Caco-2 (cell line): ENCODE measurements around the gene CHMP5. TPM values are rescaled to one million over a fixed set of nuclear protein-coding genes. Genes with fewer than 3 reads are reported as not detected.

Experiments
- BruUV-seq: library from RNA; stranded (reverse); fragments of 400-500 nt; replicated peaks from 2 replicates; lab custom pipeline; 2021; lab: Mats Ljungman, UMichigan
- CTCF ChIA-PET: fragments of 300-600 bp; sonication (Branson Sonifier 250); formaldehyde crosslinking; loops from one replicate; lab custom pipeline; 2022; ENCODE audit warnings: antibody characterized with exemption; lab: Charles Lee
- POLR2A ChIA-PET: fragments of 300-600 bp; sonication (Branson Sonifier 250); formaldehyde crosslinking; loops from one replicate; lab custom pipeline; 2022; ENCODE audit warnings: antibody characterized with exemption; lab: Charles Lee
- DNase-seq, 2 experiments: peaks; one replicate each; pipeline versions ENCODE4 v3.0.0 to v3.0.0-alpha.2; 2020 to 2022
- H3K27me3 ChIP-seq: replicated peaks from 2 replicates; pipeline ENCODE4 v1.6.0; 2011; ENCODE audit warnings: low read length; ENCODE audit not compliant: control insufficient read depth, insufficient read depth
- H3K36me3 ChIP-seq: 2 replicates; pipeline ENCODE4 v1.5.1; 2011; ENCODE audit warnings: low read length; ENCODE audit not compliant: control insufficient read depth, insufficient read depth
- H3K4me1 ChIP-seq: fragments of 250-450 bp; sonication (Bioruptor Pico); 2 replicates; pipeline ENCODE4 v1.5.1; 2020; ENCODE audit warnings: mild to moderate bottlenecking
- H3K4me3 ChIP-seq: 2 replicates; pipeline ENCODE4 v1.5.1; 2011; ENCODE audit warnings: low read depth, mild to moderate bottlenecking, control low read depth, low read length
- H3K9me3 ChIP-seq: fragments of 250-450 bp; sonication (Bioruptor Pico); 2 replicates; pipeline ENCODE4 v1.5.1; 2020; ENCODE audit warnings: mild to moderate bottlenecking, moderate library complexity
- H3K27ac Mint-ChIP-seq: one replicate; pipeline ENCODE4 v1.8.0; 2022; ENCODE audit warnings: mixed read lengths; ENCODE audit not compliant: unreplicated experiment
- H3K27me3 Mint-ChIP-seq: one replicate; pipeline ENCODE4 v1.8.0; 2022; ENCODE audit warnings: mixed read lengths; ENCODE audit not compliant: insufficient read depth, unreplicated experiment
- H3K36me3 Mint-ChIP-seq: one replicate; pipeline ENCODE4 v1.8.0; 2022; ENCODE audit warnings: mild to moderate bottlenecking, mixed read lengths; ENCODE audit not compliant: insufficient read depth, unreplicated experiment
- H3K4me1 Mint-ChIP-seq: one replicate; pipeline ENCODE4 v1.8.0; 2022; ENCODE audit warnings: low read depth, mixed read lengths; ENCODE audit not compliant: unreplicated experiment
- H3K4me3 Mint-ChIP-seq: one replicate; pipeline ENCODE4 v1.8.0; 2022; ENCODE audit warnings: mild to moderate bottlenecking, moderate library complexity, mixed read lengths; ENCODE audit not compliant: unreplicated experiment
- H3K9me3 Mint-ChIP-seq: one replicate; pipeline ENCODE4 v1.8.0; 2022; ENCODE audit warnings: mixed read lengths; ENCODE audit not compliant: unreplicated experiment
- CTCF ChIP-seq, 2 experiments: fragments of 200-600 bp in 1 of 2; IDR thresholded peaks; 1 replicate in 1 of 2; 2 replicates in 1 of 2; pipeline versions ENCODE4 v1.5.1 to v1.8.0; 2011 to 2022; ENCODE audit warnings: antibody characterized with exemption in 1 of 2, control low read depth in 1 of 2, inconsistent platforms in 1 of 2, low read depth in 1 of 2, low read length in 1 of 2, mild to moderate bottlenecking in 1 of 2, moderate library complexity in 1 of 2; ENCODE audit not compliant: insufficient read depth in 1 of 2, severe bottlenecking in 1 of 2, unreplicated experiment in 1 of 2
- intact Hi-C: fragments of 100-400 bp; cut with micrococcal nuclease; formaldehyde crosslinking; loops from one replicate; pipeline ENCODE4 v1.10.0; 2022; ENCODE audit not compliant: unreplicated experiment
- total RNA-seq: library from RNA; stranded (reverse); gene quantifications from 2 replicates; pipeline ENCODE4 v1.2.3, GENCODE V29; 2022

CHMP5 gene
- total RNA-seq, 1 experiment from 2014 or later = 58.3 TPM

- no peaks in the 10 kb centered on the region for H3K27me3 Mint-ChIP-seq
- no TSS peak for BruUV-seq
- DNase-seq = no peak
- POLR2A ChIA-PET = no interaction called here
- peaks cover 12% of the 10 kb centered on the region for H3K4me1 Mint-ChIP-seq
- H3K27me3 ChIP-seq = no peaks in the 10 kb centered on the region
- no peak for TF ChIP-seq CTCF (IDR thresholded peaks at IDR 0.05; ENCODE audit: insufficient read depth in 1 of 2, low read depth in 1 of 2, low read length in 1 of 2, severe bottlenecking in 1 of 2, unreplicated experiment in 1 of 2)
- no peak overlapping the region for H3K27ac Mint-ChIP-seq
- peaks cover 11% of the 10 kb centered on the region; the same call in 1 of the 2 replicates for H3K4me1 ChIP-seq
- no peaks in the 10 kb centered on the region for H3K9me3 ChIP-seq
- H3K36me3 ChIP-seq = no peaks in the 10 kb centered on the region
- CTCF ChIA-PET = no interaction called here
- no peak overlapping the region for H3K4me3 ChIP-seq
- H3K36me3 Mint-ChIP-seq = peaks cover 25% of the 10 kb centered on the region
- H3K9me3 Mint-ChIP-seq = no peaks in the 10 kb centered on the region
- no peak overlapping the region for H3K4me3 Mint-ChIP-seq
- intact Hi-C loops = no loop called here
Observed at GRCh38 chr9:33288235-33288634, 23.4 kb downstream of the CHMP5 start.

GRCh38 chr9:33288828-33289483 is 24.1 kb downstream of the CHMP5 start:
- Histone ChIP-seq H3K4me1 (peaks cover 17% of the 10 kb centered on the region; the same call in 1 of the 2 replicates), H3K27me3 (no peaks in the 10 kb centered on the region), H3K9me3 (no peaks in the 10 kb centered on the region), H3K36me3 (no peaks in the 10 kb centered on the region), H3K4me3 (peak overlapping the region; percentile 84; the same call in 1 of the 2 replicates)
- TF ChIP-seq CTCF (IDR thresholded peaks at IDR 0.05; ENCODE audit: insufficient read depth in 1 of 2, low read depth in 1 of 2, low read length in 1 of 2, severe bottlenecking in 1 of 2, unreplicated experiment in 1 of 2) = no peak
- Mint-ChIP-seq H3K36me3 (peaks cover 25% of the 10 kb centered on the region), H3K9me3 (no peaks in the 10 kb centered on the region), H3K4me3 (peak overlapping the region; percentile 96), H3K27me3 (no peaks in the 10 kb centered on the region), H3K4me1 (peaks cover 12% of the 10 kb centered on the region), H3K27ac (peak overlapping the region; percentile 99)
- POLR2A ChIA-PET = no interaction called here
- DNase-seq = no peak
- no TSS peak for BruUV-seq
- CTCF ChIA-PET = no interaction called here
- intact Hi-C loops = no loop called here

- peaks cover 29% of the 10 kb centered on the region for H3K36me3 Mint-ChIP-seq
- no TSS peak for BruUV-seq
- intact Hi-C loops = no loop called here
- Histone ChIP-seq H3K4me1 (peaks cover 17% of the 10 kb centered on the region; the same call in 1 of the 2 replicates), H3K4me3 (peak overlapping the region; percentile 84), H3K9me3 (no peaks in the 10 kb centered on the region), H3K36me3 (no peaks in the 10 kb centered on the region), H3K27me3 (no peaks in the 10 kb centered on the region)
- peak overlapping the region; percentile 96 for H3K4me3 Mint-ChIP-seq
- no peaks in the 10 kb centered on the region for H3K27me3 Mint-ChIP-seq
- peaks cover 12% of the 10 kb centered on the region for H3K4me1 Mint-ChIP-seq
- CTCF ChIA-PET = interaction anchor here (0.5 to 1.2 kb wide), 4 partner anchors 49 to 177 kb away, joined by 3 to 5 read pairs (median 4); partner anchors contain the start of genes B4GALT1 and SPINK4
- H3K9me3 Mint-ChIP-seq = no peaks in the 10 kb centered on the region
- TF ChIP-seq CTCF (IDR thresholded peaks at IDR 0.05; ENCODE audit: insufficient read depth in 1 of 2, low read depth in 1 of 2, low read length in 1 of 2, severe bottlenecking in 1 of 2, unreplicated experiment in 1 of 2) = no peak
- POLR2A ChIA-PET = interaction anchor here (0.7 to 1.5 kb wide), 6 partner anchors 11 to 265 kb away, joined by 3 to 9 read pairs (median 5); partner anchors contain the start of genes BAG1, CHMP5, DNAJA1 and SMU1
- no peak for DNase-seq
- peak overlapping the region; percentile 99 for H3K27ac Mint-ChIP-seq
Observed at GRCh38 chr9:33289496-33289895, 24.6 kb downstream of the CHMP5 start.
